ENCODE data around the gene CLBA1.
"Not testable (repeated sequence)": the region's sequence is repeated elsewhere in the genome, so short reads cannot be mapped to it uniquely, and the experiment has no call there.

Gene CLBA1

GRCh38 chr14:104941508-104942365 is 43.9 kb upstream of the CLBA1 start:
- H3K4me3 ChIP-seq (ENCODE audit: low read depth, low read length): no peak overlapping the region
- H3K27me3 ChIP-seq (ENCODE audit: insufficient read depth, low read length): no peaks in the 10 kb centered on the region
- no peak overlapping the region for H2AFZ ChIP-seq (ENCODE audit: low read length, unreplicated experiment)
- H3K79me2 ChIP-seq (ENCODE audit: control insufficient read depth, insufficient read depth, low read length, unreplicated experiment): no peaks in the 10 kb centered on the region
- H3K4me1 ChIP-seq (ENCODE audit: control insufficient read depth, insufficient read depth, low read length, unreplicated experiment): no peaks in the 10 kb centered on the region
- H3K27ac ChIP-seq (ENCODE audit: low read depth, low read length): no peak overlapping the region
- H3K36me3 ChIP-seq (ENCODE audit: insufficient read depth, low read length): no peaks in the 10 kb centered on the region

- Histone ChIP-seq H3K79me2 (ENCODE audit: control insufficient read depth, insufficient read depth, low read length, unreplicated experiment) (no peaks in the 10 kb centered on the region), H3K4me3 (ENCODE audit: low read depth, low read length) (no peak overlapping the region), H3K27me3 (ENCODE audit: insufficient read depth, low read length) (no peaks in the 10 kb centered on the region), H3K36me3 (ENCODE audit: insufficient read depth, low read length) (no peaks in the 10 kb centered on the region), H3K4me1 (ENCODE audit: control insufficient read depth, insufficient read depth, low read length, unreplicated experiment) (no peaks in the 10 kb centered on the region), H3K27ac (ENCODE audit: low read depth, low read length) (no peak overlapping the region), H2AFZ (ENCODE audit: low read length, unreplicated experiment) (no peak overlapping the region)
Observed at GRCh38 chr14:104942586-104942985, 43.0 kb upstream of the CLBA1 start.

GRCh38 chr14:104943216-104944015 is 42.2 kb upstream of the CLBA1 start:
- not testable (repeated sequence) for H3K36me3 ChIP-seq (ENCODE audit: insufficient read depth, low read length); H3K27me3 ChIP-seq (ENCODE audit: insufficient read depth, low read length); H3K27ac ChIP-seq (ENCODE audit: low read depth, low read length); H2AFZ ChIP-seq (ENCODE audit: low read length, unreplicated experiment); H3K4me3 ChIP-seq (ENCODE audit: low read depth, low read length); H3K4me1 ChIP-seq (ENCODE audit: control insufficient read depth, insufficient read depth, low read length, unreplicated experiment); H3K79me2 ChIP-seq (ENCODE audit: control insufficient read depth, insufficient read depth, low read length, unreplicated experiment)

GRCh38 chr14:104944016-104944308 is 41.6 kb upstream of the CLBA1 start:
- H3K36me3 ChIP-seq (ENCODE audit: insufficient read depth, low read length); H3K79me2 ChIP-seq (ENCODE audit: control insufficient read depth, insufficient read depth, low read length, unreplicated experiment); H3K27ac ChIP-seq (ENCODE audit: low read depth, low read length); H3K4me1 ChIP-seq (ENCODE audit: control insufficient read depth, insufficient read depth, low read length, unreplicated experiment); H3K4me3 ChIP-seq (ENCODE audit: low read depth, low read length); H2AFZ ChIP-seq (ENCODE audit: low read length, unreplicated experiment); H3K27me3 ChIP-seq (ENCODE audit: insufficient read depth, low read length): not testable (repeated sequence)

GRCh38 chr14:104944436-104945205 is 41.0 kb upstream of the CLBA1 start:
- not testable (repeated sequence) for H3K79me2 ChIP-seq (ENCODE audit: control insufficient read depth, insufficient read depth, low read length, unreplicated experiment); H3K36me3 ChIP-seq (ENCODE audit: insufficient read depth, low read length); H2AFZ ChIP-seq (ENCODE audit: low read length, unreplicated experiment); H3K4me1 ChIP-seq (ENCODE audit: control insufficient read depth, insufficient read depth, low read length, unreplicated experiment); H3K27me3 ChIP-seq (ENCODE audit: insufficient read depth, low read length); H3K4me3 ChIP-seq (ENCODE audit: low read depth, low read length); H3K27ac ChIP-seq (ENCODE audit: low read depth, low read length)

GRCh38 chr14:104945266-104945665 is 40.3 kb upstream of the CLBA1 start:
- not testable (repeated sequence) for H3K4me3 ChIP-seq (ENCODE audit: low read depth, low read length); H3K27ac ChIP-seq (ENCODE audit: low read depth, low read length); H2AFZ ChIP-seq (ENCODE audit: low read length, unreplicated experiment); H3K79me2 ChIP-seq (ENCODE audit: control insufficient read depth, insufficient read depth, low read length, unreplicated experiment); H3K4me1 ChIP-seq (ENCODE audit: control insufficient read depth, insufficient read depth, low read length, unreplicated experiment); H3K27me3 ChIP-seq (ENCODE audit: insufficient read depth, low read length); H3K36me3 ChIP-seq (ENCODE audit: insufficient read depth, low read length)

- H3K36me3 ChIP-seq (ENCODE audit: insufficient read depth, low read length): not testable (repeated sequence)
Observed at GRCh38 chr14:104945986-104946965, 39.3 kb upstream of the CLBA1 start.

GRCh38 chr14:104947201-104947600 is 38.4 kb upstream of the CLBA1 start:
- H3K4me3 ChIP-seq (ENCODE audit: low read depth, low read length); H3K79me2 ChIP-seq (ENCODE audit: control insufficient read depth, insufficient read depth, low read length, unreplicated experiment); H2AFZ ChIP-seq (ENCODE audit: low read length, unreplicated experiment); H3K4me1 ChIP-seq (ENCODE audit: control insufficient read depth, insufficient read depth, low read length, unreplicated experiment); H3K27me3 ChIP-seq (ENCODE audit: insufficient read depth, low read length); H3K36me3 ChIP-seq (ENCODE audit: insufficient read depth, low read length); H3K27ac ChIP-seq (ENCODE audit: low read depth, low read length): not testable (repeated sequence)

More at GRCh38 chr14:104945986-104946965, 39.3 kb upstream of the CLBA1 start:
- H3K27me3 ChIP-seq (ENCODE audit: insufficient read depth, low read length); H2AFZ ChIP-seq (ENCODE audit: low read length, unreplicated experiment); H3K4me3 ChIP-seq (ENCODE audit: low read depth, low read length); H3K4me1 ChIP-seq (ENCODE audit: control insufficient read depth, insufficient read depth, low read length, unreplicated experiment); H3K27ac ChIP-seq (ENCODE audit: low read depth, low read length); H3K79me2 ChIP-seq (ENCODE audit: control insufficient read depth, insufficient read depth, low read length, unreplicated experiment): not testable (repeated sequence)

- not testable (repeated sequence) for H3K36me3 ChIP-seq (ENCODE audit: insufficient read depth, low read length); H3K4me3 ChIP-seq (ENCODE audit: low read depth, low read length); H2AFZ ChIP-seq (ENCODE audit: low read length, unreplicated experiment); H3K79me2 ChIP-seq (ENCODE audit: control insufficient read depth, insufficient read depth, low read length, unreplicated experiment); H3K27ac ChIP-seq (ENCODE audit: low read depth, low read length); H3K27me3 ChIP-seq (ENCODE audit: insufficient read depth, low read length); H3K4me1 ChIP-seq (ENCODE audit: control insufficient read depth, insufficient read depth, low read length, unreplicated experiment)
Observed at GRCh38 chr14:104947881-104948735, 37.5 kb upstream of the CLBA1 start.

Data from ACC112 (cell line).